Ascending aorta (tissue), 2 donors: Measurements from ENCODE around the gene MINAR1. TPM values are rescaled to one million over a fixed set of nuclear protein-coding genes. Genes with fewer than 3 reads are reported as not detected.

Source experiments
- DNase-seq, 2 donors: peaks; one replicate each; pipeline ENCODE4 v3.0.0-alpha.2; 2019; ENCODE audit warnings: low spot score in 2 of 2
- H3K27ac ChIP-seq, 2 donors: fragments of 200-600 bp; sonication (generic); one replicate each; pipeline ENCODE4 v1.5.1; 2016 to 2017; ENCODE audit warnings: mild to moderate bottlenecking in 1 of 2
- H3K27me3 ChIP-seq: fragments of 200-600 bp; sonication (generic); one replicate; pipeline ENCODE4 v1.5.1; 2017
- H3K36me3 ChIP-seq, 2 donors: fragments of 200-600 bp; sonication (generic); one replicate each; pipeline ENCODE4 v1.5.1; 2016
- H3K4me1 ChIP-seq, 2 donors: fragments of 200-600 bp; sonication (generic); one replicate each; pipeline ENCODE4 v1.5.1; 2016 to 2017; ENCODE audit warnings: mild to moderate bottlenecking in 1 of 2
- H3K4me3 ChIP-seq, 2 donors: fragments of 200-600 bp; sonication (generic); one replicate each; pipeline ENCODE4 v1.5.1; 2016 to 2017; ENCODE audit warnings: mild to moderate bottlenecking in 1 of 2
- H3K9me3 ChIP-seq, 2 donors: fragments of 200-600 bp; sonication (generic); one replicate each; pipeline ENCODE4 v1.5.1; 2016
- CTCF ChIP-seq, 3 experiments: fragments of 200-600 bp in 2 of 3; fragments of 450-650 bp in 1 of 3; sonication (generic) in 2 of 3; IDR thresholded peaks; one replicate each; pipeline ENCODE4 v1.5.1; 2016 to 2019; ENCODE audit warnings: antibody characterized with exemption in 3 of 3, mild to moderate bottlenecking in 1 of 3, moderate library complexity in 1 of 3
- intact Hi-C: fragments of 100-400 bp; cut with DNase I; formaldehyde crosslinking; loops from one replicate; pipeline ENCODE4 v1.15.1; 2023
- total RNA-seq: library from RNA; depleted of rRNA; stranded (reverse); fragments of >200 nt; gene quantifications from one replicate; pipeline ENCODE4 v1.1.0, GENCODE V29; 2016

MINAR1 gene
- total RNA-seq, 1 donor from 2014 or later: 0.21 TPM

GRCh38 chr15:79458491-79458890 lies 26.4 kb downstream of the MINAR1 start:
- no peak overlapping the region for H3K27ac ChIP-seq
- H3K27me3 ChIP-seq: no peaks in the 10 kb centered on the region
- H3K4me3 ChIP-seq: no peak overlapping the region
- H3K9me3 ChIP-seq: no peaks in the 10 kb centered on the region
- intact Hi-C loops: no loop called here
- H3K36me3 ChIP-seq: no peaks in the 10 kb centered on the region
- H3K4me1 ChIP-seq: no peaks in the 10 kb centered on the region
- no peak for DNase-seq
- no peak for TF ChIP-seq CTCF (IDR thresholded peaks at IDR 0.05)

GRCh38 chr15:79459666-79460065 lies 27.5 kb downstream of the MINAR1 start:
- H3K9me3 ChIP-seq: no peaks in the 10 kb centered on the region
- no peaks in the 10 kb centered on the region for H3K4me1 ChIP-seq
- H3K27me3 ChIP-seq: no peaks in the 10 kb centered on the region
- TF ChIP-seq CTCF (IDR thresholded peaks at IDR 0.05): no peak
- no peak for DNase-seq
- H3K27ac ChIP-seq: no peak overlapping the region
- H3K36me3 ChIP-seq: no peaks in the 10 kb centered on the region
- intact Hi-C loops: no loop called here
- no peak overlapping the region for H3K4me3 ChIP-seq

GRCh38 chr15:79463043-79463780 lies 31.1 kb downstream of the MINAR1 start:
- Histone ChIP-seq H3K27me3 (no peaks in the 10 kb centered on the region), H3K9me3 (no peaks in the 10 kb centered on the region), H3K4me1 (no peaks in the 10 kb centered on the region), H3K36me3 (no peaks in the 10 kb centered on the region), H3K4me3 (no peak overlapping the region), H3K27ac (no peak overlapping the region)
- intact Hi-C loops: no loop called here
- DNase-seq: no peak
- TF ChIP-seq CTCF (IDR thresholded peaks at IDR 0.05): no peak

- DNase-seq: no peak
- TF ChIP-seq CTCF (IDR thresholded peaks at IDR 0.05): no peak
- intact Hi-C loops: no loop called here
- Histone ChIP-seq H3K27ac (no peak overlapping the region), H3K36me3 (no peaks in the 10 kb centered on the region), H3K4me3 (no peak overlapping the region), H3K4me1 (no peaks in the 10 kb centered on the region), H3K9me3 (no peaks in the 10 kb centered on the region), H3K27me3 (no peaks in the 10 kb centered on the region)
Observed at GRCh38 chr15:79463781-79464270, 31.7 kb downstream of the MINAR1 start.

GRCh38 chr15:79466488-79466887 lies 34.4 kb downstream of the MINAR1 start:
- no peak for TF ChIP-seq CTCF (IDR thresholded peaks at IDR 0.05)
- no peak overlapping the region for H3K4me3 ChIP-seq
- H3K9me3 ChIP-seq: no peaks in the 10 kb centered on the region
- H3K27ac ChIP-seq: no peak overlapping the region
- no peaks in the 10 kb centered on the region for H3K27me3 ChIP-seq
- H3K36me3 ChIP-seq: no peaks in the 10 kb centered on the region
- DNase-seq: no peak
- H3K4me1 ChIP-seq: no peaks in the 10 kb centered on the region
- intact Hi-C loops: no loop called here
